Activated naive CD4-positive, alpha-beta T cell treated with anti-CD3 and anti-CD28 coated beads, Interleukin-2, amount 10 ng/mL, durations not matched to agents 5 hours and 36 hours (primary cell): Measurements from ENCODE around the gene C12orf57. TPM values are rescaled to one million over a fixed set of nuclear protein-coding genes. Genes with fewer than 3 reads are reported as not detected.

ENCODE experiments used
- microRNA-seq: library from miRNA; unstranded; fragments of <30 nt; microRNA quantifications from one replicate; pipeline ENCODE4 v1.2.0, GENCODE V29; 2022; ENCODE audit warnings: borderline microRNAs expressed, borderline replicate concordance
- total RNA-seq, 2 experiments: library from RNA; stranded (reverse); gene quantifications; one replicate each; pipeline ENCODE4 v1.2.3, GENCODE V29; 2021

Gene C12orf57
- total RNA-seq = 100 to 1,000 TPM; 239 to 248 TPM

GRCh38 chr12:6943722-6944380 lies at the start of gene C12orf57, which contains the start of gene RNU7-1:
Gene C12orf57 (plus strand): TSS chr12:6944022. CDS start chr12:6944122, 100 bp downstream.
Gene RNU7-1 (plus strand): TSS chr12:6943816.

GRCh38 chr12:6904280-6905276 lies 39.2 kb upstream of the C12orf57 start, which contains the start of gene LRRC23:
Gene LRRC23 (plus strand): TSS chr12:6904822. CDS start chr12:6905634, 812 bp downstream.

GRCh38 chr12:6914246-6914946 lies 29.4 kb upstream of the C12orf57 start, which contains the start of gene ENO2:
Gene ENO2 (plus strand): TSS chr12:6914580. CDS start chr12:6915833, 1,253 bp downstream.

GRCh38 chr12:6927379-6928021 lies 16.3 kb upstream of the C12orf57 start, which contains the start of gene ATN1:
Gene ATN1 (plus strand): TSS chr12:6927959. CDS start chr12:6934002, 6,043 bp downstream.

GRCh38 chr12:6950811-6951540 lies 7.2 kb downstream of the C12orf57 start, which contains the start of gene PTPN6:
Gene PTPN6 (plus strand): TSS chr12:6951356. CDS start chr12:6951513, 157 bp downstream.

Small RNA genes within 50 kb of the gene (microRNA-seq; reads per million reads assigned to microRNA genes)
- gene MIR141 = 14.2 reads per million, percentile 47 among the genes with 10 or more reads in this experiment
- gene MIR200C = 204 reads per million, percentile 78 among the genes with 10 or more reads in this experiment

Other genes with a start within 250 kb of the C12orf57 start
- gene PIANP, start 243.2 kb upstream of the C12orf57 start, total RNA-seq = not detected
- 10 to 100 TPM; 25.9 to 26.9 TPM for gene COPS7A, start 220.0 kb upstream of the C12orf57 start, total RNA-seq
- gene MLF2, start 190.9 kb upstream of the C12orf57 start, total RNA-seq = 10 to 100 TPM; 85.0 to 89.9 TPM
- 10 to 100 TPM; 11.7 to 12.2 TPM for gene PTMS, start 177.7 kb upstream of the C12orf57 start, total RNA-seq
- gene LAG3, start 171.5 kb upstream of the C12orf57 start, total RNA-seq = 1 to 10 TPM; 3.2 to 4.0 TPM
- 100 to 1,000 TPM; 215 to 224 TPM for gene CD4, start 154.5 kb upstream of the C12orf57 start, total RNA-seq
- gene GPR162, start 122.2 kb upstream of the C12orf57 start, total RNA-seq = under 1 TPM; 0.17 to 0.23 TPM
- gene P3H3, start 115.6 kb upstream of the C12orf57 start, total RNA-seq = under 1 TPM; 0.46 to 0.96 TPM
- gene GNB3, start 103.1 kb upstream of the C12orf57 start, total RNA-seq = under 1 TPM; 0.10 to 0.45 TPM
- 10 to 100 TPM; 82.5 to 85.6 TPM for gene CDCA3, start 92.7 kb upstream of the C12orf57 start, total RNA-seq
- gene USP5, start 91.9 kb upstream of the C12orf57 start, total RNA-seq = 100 to 1,000 TPM; 112 to 115 TPM
- 1,000 to 10,000 TPM; 1,127 to 1,161 TPM for gene TPI1, start 76.5 kb upstream of the C12orf57 start, total RNA-seq
- gene SPSB2, start 70.7 kb upstream of the C12orf57 start, total RNA-seq = 1 to 10 TPM; 8.0 to 8.7 TPM
- 1 to 10 TPM; 3.0 to 3.8 TPM for gene LRRC23, start 39.2 kb upstream of the C12orf57 start, total RNA-seq
- 100 to 1,000 TPM; 146 to 157 TPM for gene ENO2, start 29.4 kb upstream of the C12orf57 start, total RNA-seq
- gene ATN1, start 16.1 kb upstream of the C12orf57 start, total RNA-seq = 10 to 100 TPM; 26.4 to 29.4 TPM
- gene RNU7-1, start 206 bp upstream of the C12orf57 start, total RNA-seq = not detected
- gene PTPN6, start 7.3 kb downstream of the C12orf57 start, total RNA-seq = 100 to 1,000 TPM; 394 to 402 TPM
- gene PHB2, start 26.6 kb downstream of the C12orf57 start, total RNA-seq = 100 to 1,000 TPM; 216 TPM
- gene EMG1, start 26.9 kb downstream of the C12orf57 start, total RNA-seq = 10 to 100 TPM; 46.4 to 51.7 TPM
- 10 to 100 TPM; 34.7 to 37.2 TPM for gene LPCAT3, start 74.5 kb downstream of the C12orf57 start, total RNA-seq
- gene C1S, start 116.7 kb downstream of the C12orf57 start, total RNA-seq = 1 to 10 TPM; 1.5 to 1.9 TPM
- gene C1R, start 148.4 kb downstream of the C12orf57 start, total RNA-seq = 1 to 10 TPM; 3.1 TPM
- 10 to 100 TPM; 25.9 to 31.3 TPM for gene C1RL, start 165.2 kb downstream of the C12orf57 start, total RNA-seq
- gene RBP5, start 184.9 kb downstream of the C12orf57 start, total RNA-seq = 1 to 10 TPM in 1 of 2 experiments, under 1 TPM in 1; 0.48 to 2.1 TPM
- gene CLSTN3, start 186.3 kb downstream of the C12orf57 start, total RNA-seq = 100 to 1,000 TPM; 109 to 116 TPM
- 10 to 100 TPM; 19.9 to 22.2 TPM for gene PEX5, start 245.7 kb downstream of the C12orf57 start, total RNA-seq